ENCODE results near the gene SYT1. TPM values are rescaled to one million over a fixed set of nuclear protein-coding genes. Genes with fewer than 3 reads are reported as not detected.

Gene SYT1
- total RNA-seq, 1 experiment from 2014 or later: 15.8 TPM

GRCh38 chr12:79347866-79348265, 483.3 kb downstream of the SYT1 start:
- Histone ChIP-seq H2BK120ac (ENCODE audit: low read depth, low read length, poor library complexity, severe bottlenecking) (no peak overlapping the region), H3K23me2 (ENCODE audit: insufficient read length, low read depth, low read length, poor library complexity, severe bottlenecking) (no peaks in the 10 kb centered on the region), H2BK12ac (ENCODE audit: insufficient read length, low read depth, low read length) (no peak overlapping the region), H3K56ac (ENCODE audit: insufficient read length, low read depth, low read length) (no peak overlapping the region), H4K5ac (ENCODE audit: insufficient read length, low read depth, low read length) (no peak overlapping the region), H4K91ac (ENCODE audit: insufficient read length, low read depth, low read length) (no peak overlapping the region), H3K14ac (ENCODE audit: insufficient read depth, low read length) (no peak overlapping the region), H3K9me3 (ENCODE audit: control insufficient read depth, low read depth, low read length) (no peaks in the 10 kb centered on the region), H4K8ac (replicated peaks; ENCODE audit: insufficient read length, low read depth, low read length) (no peak overlapping the region), H3K4me2 (ENCODE audit: insufficient read depth, insufficient read length, low read length) (no peak overlapping the region), H2AFZ (ENCODE audit: low read length) (no peak overlapping the region), H3K4ac (ENCODE audit: low read depth, low read length) (no peak overlapping the region), H3K18ac (ENCODE audit: insufficient read length, low read depth, low read length) (no peak overlapping the region), H3K9ac (ENCODE audit: extremely low read depth, insufficient read length, low read length) (no peak overlapping the region), H3K79me1 (ENCODE audit: insufficient read depth, low read depth, low read length, poor library complexity, severe bottlenecking) (no peaks in the 10 kb centered on the region), H3K27me3 (ENCODE audit: insufficient read depth, low read length) (no peaks in the 10 kb centered on the region), H3K23ac (ENCODE audit: insufficient read length, low read depth, low read length) (no peak overlapping the region), H3T11ph (ENCODE audit: low read length) (no peak overlapping the region), H2AK5ac (ENCODE audit: insufficient read length, low read length) (no peak overlapping the region), H2BK20ac (ENCODE audit: low read depth, low read length, poor library complexity, severe bottlenecking) (no peak overlapping the region), H2BK5ac (ENCODE audit: insufficient read length, low read length) (no peak overlapping the region), H2BK15ac (ENCODE audit: low read depth, low read length) (no peak overlapping the region), H4K20me1 (ENCODE audit: control insufficient read depth, insufficient read depth, insufficient read length) (no peaks in the 10 kb centered on the region), H3K27ac (ENCODE audit: insufficient read length, low read depth, low read length) (no peak overlapping the region), H3K79me2 (ENCODE audit: insufficient read depth, low read length) (no peaks in the 10 kb centered on the region), H3K4me1 (ENCODE audit: insufficient read depth, low read length) (no peaks in the 10 kb centered on the region)
- Mint-ChIP-seq H3K27me3 (ENCODE audit: low read depth) (no peaks in the 10 kb centered on the region), H3K4me1 (peaks cover 9 to 10% of the 10 kb centered on the region in 2 experiments), H3K9me3 (no peaks in the 10 kb centered on the region), H3K36me3 (ENCODE audit: insufficient read depth in 1 of 3, low read depth in 3 of 3) (no peaks in the 10 kb centered on the region), H3K4me3 (no peak overlapping the region), H3K27ac (no peak overlapping the region; a peak in 2 of 7 replicates)
- no peak for TF ChIP-seq CTCF (conservative IDR thresholded peaks at IDR 0.05)
- DNase-seq: no peak
- no CpG with 5 or more reads among the region's 1 CpG for whole genome bisulfite sequencing (ENCODE audit: extremely low coverage, insufficient read length, low lambda C conversion rate)

Data from H9 (cell line).